Measurements from ENCODE around the gene CTSW. TPM values are rescaled to one million over a fixed set of nuclear protein-coding genes. Genes with fewer than 3 reads are reported as not detected.

Gene CTSW
- total and polyA plus RNA-seq, 2 of the 4 experiments (the other 2 are of a cell fraction): 0.07 to 0.18 TPM

DNA sequence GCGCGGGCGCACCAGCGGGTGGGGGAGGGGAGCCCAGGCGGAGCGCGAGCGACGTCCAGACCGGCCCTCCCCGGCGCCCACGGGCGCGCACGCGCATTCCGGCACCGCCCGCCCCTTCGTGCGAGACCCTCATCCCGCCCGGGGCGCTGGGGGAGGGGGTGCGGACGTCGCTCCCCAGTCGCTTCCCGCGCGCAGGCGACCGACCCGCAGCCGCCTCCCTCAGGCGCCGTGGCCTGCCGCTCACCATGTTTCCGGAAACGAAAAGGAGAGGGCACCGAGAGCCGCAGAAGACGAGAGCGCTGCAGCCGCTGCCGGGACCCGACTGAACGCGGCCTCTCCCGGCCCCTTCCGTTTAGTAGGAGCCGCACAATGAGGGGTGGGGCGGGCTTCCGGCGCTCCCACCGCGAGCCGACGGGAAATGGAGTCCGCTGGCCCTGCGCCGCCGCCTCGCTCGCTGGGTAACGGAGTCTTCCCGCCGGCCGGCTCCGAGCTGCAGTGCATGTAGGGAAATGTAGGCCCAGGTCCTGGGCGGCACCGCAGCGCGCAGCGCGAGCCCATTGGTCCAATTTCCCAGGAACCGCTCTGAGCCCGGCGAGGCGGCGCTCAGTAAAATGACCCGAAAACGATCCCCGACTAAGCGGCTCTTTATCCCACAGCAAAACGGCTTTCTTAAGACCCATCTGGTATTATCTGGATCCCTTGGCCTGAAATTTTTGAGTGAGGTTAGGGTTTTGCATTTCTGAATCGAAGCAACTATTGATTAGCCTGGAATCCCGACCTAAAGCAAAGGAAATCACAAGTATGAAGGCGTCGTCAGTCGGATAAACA lies 21.6 kb upstream of the CTSW start, which contains the start of gene CFL1 (continued):
- TF ChIP-seq RCOR1 (IDR thresholded peaks at IDR 0.05; ENCODE audit: insufficient replicate concordance, low read length): no peak
- no peak for TF ChIP-seq FOS (IDR thresholded peaks at IDR 0.05; ENCODE audit: low read depth, low read length)
- peak; percentile 100 for TF ChIP-seq POLR2A (IDR thresholded peaks at IDR 0.05; ENCODE audit: low read depth, low read length)

DNA sequence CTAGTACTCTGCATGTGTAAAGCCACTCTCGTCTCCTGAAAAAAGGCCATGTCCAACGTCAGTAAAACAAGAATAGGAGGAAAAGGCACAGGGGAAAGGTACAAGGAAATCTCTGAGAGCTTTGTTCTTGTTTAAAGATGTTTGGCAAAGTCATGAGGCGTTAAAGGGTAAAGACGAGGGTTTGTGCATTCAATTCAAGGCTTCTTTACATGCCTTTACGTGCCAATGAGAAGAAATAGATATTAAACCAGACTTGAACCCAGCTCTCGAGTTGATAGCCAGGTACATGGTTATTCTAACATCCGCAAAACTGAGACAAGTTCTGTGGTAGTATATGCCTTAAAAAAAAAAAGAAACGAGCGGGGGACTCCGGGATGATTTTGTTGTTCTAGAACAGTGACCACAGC lies 21.0 kb upstream of the CTSW start:
- Histone ChIP-seq H2AK9ac (replicated peaks; ENCODE audit: low read depth, low read length, poor library complexity) (peak overlapping the region; percentile 98), H2BK20ac (ENCODE audit: low read depth, low read length) (peak overlapping the region; percentile 40), H3K23ac (ENCODE audit: low read depth, low read length) (peak overlapping the region; percentile 98), H3K4me3 (ENCODE audit: insufficient read depth, low read depth, low read length) (peak overlapping the region; percentile 43), H3K36me3 (ENCODE audit: control insufficient read depth, insufficient read depth, low read length) (peaks cover 50% of the 10 kb centered on the region), H2AFZ (replicated peaks; ENCODE audit: low read length, poor library complexity) (peak overlapping the region; percentile 90), H3K18ac (ENCODE audit: low read depth, low read length) (peak overlapping the region; percentile 80), H2BK5ac (ENCODE audit: low read depth, low read length, poor library complexity, severe bottlenecking) (peak overlapping the region; percentile 89), H2BK120ac (ENCODE audit: low read depth, low read length) (peak overlapping the region; percentile 93), H4K8ac (ENCODE audit: low read depth in 2 of 2, low read length in 2 of 2) (peak overlapping the region; percentile 99), H3K4me1 (ENCODE audit: control insufficient read depth, insufficient read depth, low read length) (peaks cover 11% of the 10 kb centered on the region), H3K27ac (ENCODE audit: insufficient read depth, low read length) (peak overlapping the region; percentile 97), H3K56ac (ENCODE audit: extremely low read depth, insufficient read depth, low read length) (peak overlapping the region; percentile 99), H4K91ac (ENCODE audit: insufficient read depth, low read depth, low read length) (peak overlapping the region; percentile 97), H3K9me3 (ENCODE audit: control insufficient read depth, insufficient read depth, low read length) (no peaks in the 10 kb centered on the region), H3K14ac (replicated peaks; ENCODE audit: low read depth, low read length) (peak overlapping the region; percentile 99), H3K79me1 (ENCODE audit: low read depth in 1 of 2, low read length in 2 of 2) (peaks cover 17 to 70% of the 10 kb centered on the region in 2 experiments), H3K9me1 (ENCODE audit: insufficient read depth, low read length) (peaks cover 24% of the 10 kb centered on the region), H2BK15ac (ENCODE audit: low read depth, low read length) (peak overlapping the region; percentile 93), H4K20me1 (ENCODE audit: insufficient read depth, low read length) (peaks cover 46% of the 10 kb centered on the region), H4K5ac (ENCODE audit: low read depth, low read length) (peak overlapping the region; percentile 80), H3K4ac (ENCODE audit: low read depth, low read length) (peak overlapping the region; percentile 99), H2AK5ac (ENCODE audit: low read depth, low read length) (peak overlapping the region; percentile 95), H3K9ac (ENCODE audit: low read depth, low read length) (peak overlapping the region; percentile 93), H3K4me2 (ENCODE audit: low read depth, low read length) (peak overlapping the region; percentile 84), H3K27me3 (ENCODE audit: control insufficient read depth, insufficient read depth, low read length) (no peaks in the 10 kb centered on the region)
- ChIA-PET CTCF (interaction anchor here (0.8 to 2.1 kb wide), 3 partner anchors 26 to 41 kb away, joined by 3 to 14 read pairs (median 3); partner anchors contain the start of gene FIBP), POLR2A (ENCODE audit: unreplicated experiment) (interaction anchor here (0.6 to 1.3 kb wide), 10 partner anchors 8 to 560 kb away, joined by 3 to 5 read pairs (median 3); partner anchors contain the start of gene PCNX3)
- no TSS peak for BruUV-seq (replicated peaks)
- ATAC-seq (ENCODE audit: low read depth): no peak
- intact Hi-C loops (cut with micrococcal nuclease) (loop anchor here (1.0 kb wide), 1 partner anchor 57 kb away; no protein-coding TSS in a partner anchor), dilution Hi-C loops (cut with HindIII; ENCODE audit: low sequenced_read_pairs, unreplicated experiment) (no loop called here), in situ Hi-C loops (cut with MboI; ENCODE audit: low sequenced_read_pairs) (no loop called here)
- no CpG with 5 or more reads among the region's 10 CpGs for WGBS, 2 experiments (ENCODE audit: extremely low coverage in 2 of 2, insufficient read length in 1 of 2)
- DNase-seq: no peak
- TF ChIP-seq CEBPB (IDR thresholded peaks at IDR 0.05; ENCODE audit: low read depth, low read length) (no peak), CHD1 (IDR thresholded peaks at IDR 0.05; ENCODE audit: low read depth, low read length) (no peak), POLR2A (IDR thresholded peaks at IDR 0.05; ENCODE audit: low read depth, low read length) (no peak), RCOR1 (IDR thresholded peaks at IDR 0.05; ENCODE audit: insufficient replicate concordance, low read length) (no peak), RFX5 (IDR thresholded peaks at IDR 0.05; ENCODE audit: low read depth, low read length) (no peak), MAFK (IDR thresholded peaks at IDR 0.05; ENCODE audit: low read depth, low read length) (no peak), RAD21 (IDR thresholded peaks at IDR 0.05; ENCODE audit: low read length) (no peak), FOS (IDR thresholded peaks at IDR 0.05; ENCODE audit: low read depth, low read length) (no peak), MAZ (IDR thresholded peaks at IDR 0.05; ENCODE audit: borderline replicate concordance, low read depth, low read length) (no peak), SMC3 (IDR thresholded peaks at IDR 0.05; ENCODE audit: low read depth, low read length) (no peak), MXI1 (IDR thresholded peaks at IDR 0.05; ENCODE audit: borderline replicate concordance, low read depth, low read length) (no peak)
- TF ChIP-seq, protein P1, sequence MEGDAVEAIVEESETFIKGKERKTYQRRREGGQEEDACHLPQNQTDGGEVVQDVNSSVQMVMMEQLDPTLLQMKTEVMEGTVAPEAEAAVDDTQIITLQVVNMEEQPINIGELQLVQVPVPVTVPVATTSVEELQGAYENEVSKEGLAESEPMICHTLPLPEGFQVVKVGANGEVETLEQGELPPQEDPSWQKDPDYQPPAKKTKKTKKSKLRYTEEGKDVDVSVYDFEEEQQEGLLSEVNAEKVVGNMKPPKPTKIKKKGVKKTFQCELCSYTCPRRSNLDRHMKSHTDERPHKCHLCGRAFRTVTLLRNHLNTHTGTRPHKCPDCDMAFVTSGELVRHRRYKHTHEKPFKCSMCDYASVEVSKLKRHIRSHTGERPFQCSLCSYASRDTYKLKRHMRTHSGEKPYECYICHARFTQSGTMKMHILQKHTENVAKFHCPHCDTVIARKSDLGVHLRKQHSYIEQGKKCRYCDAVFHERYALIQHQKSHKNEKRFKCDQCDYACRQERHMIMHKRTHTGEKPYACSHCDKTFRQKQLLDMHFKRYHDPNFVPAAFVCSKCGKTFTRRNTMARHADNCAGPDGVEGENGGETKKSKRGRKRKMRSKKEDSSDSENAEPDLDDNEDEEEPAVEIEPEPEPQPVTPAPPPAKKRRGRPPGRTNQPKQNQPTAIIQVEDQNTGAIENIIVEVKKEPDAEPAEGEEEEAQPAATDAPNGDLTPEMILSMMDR (conservative IDR thresholded peaks at IDR 0.05; ENCODE audit: low read depth, low read length): no peak
- TF ChIP-seq, protein P2, sequence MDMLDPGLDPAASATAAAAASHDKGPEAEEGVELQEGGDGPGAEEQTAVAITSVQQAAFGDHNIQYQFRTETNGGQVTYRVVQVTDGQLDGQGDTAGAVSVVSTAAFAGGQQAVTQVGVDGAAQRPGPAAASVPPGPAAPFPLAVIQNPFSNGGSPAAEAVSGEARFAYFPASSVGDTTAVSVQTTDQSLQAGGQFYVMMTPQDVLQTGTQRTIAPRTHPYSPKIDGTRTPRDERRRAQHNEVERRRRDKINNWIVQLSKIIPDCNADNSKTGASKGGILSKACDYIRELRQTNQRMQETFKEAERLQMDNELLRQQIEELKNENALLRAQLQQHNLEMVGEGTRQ (IDR thresholded peaks at IDR 0.05; ENCODE audit: low read depth, low read length): no peak

Measured in IMR-90 (cell line).